Transverse colon (tissue), 3 donors: ENCODE results near the gene MTRF1L.

ENCODE experiments used
- POLR2A ChIP-seq: fragments of 450-650 bp; IDR thresholded peaks from one replicate; pipeline ENCODE4 v1.6.1; 2016; ENCODE audit warnings: antibody characterized with exemption, mild to moderate bottlenecking, moderate library complexity
- POLR2AphosphoS5 ChIP-seq, 3 donors: sonication (generic); formaldehyde crosslinking; IDR thresholded peaks; one replicate each; pipeline ENCODE4 v1.6.1; 2016; ENCODE audit warnings: antibody characterized with exemption in 3 of 3

DNA sequence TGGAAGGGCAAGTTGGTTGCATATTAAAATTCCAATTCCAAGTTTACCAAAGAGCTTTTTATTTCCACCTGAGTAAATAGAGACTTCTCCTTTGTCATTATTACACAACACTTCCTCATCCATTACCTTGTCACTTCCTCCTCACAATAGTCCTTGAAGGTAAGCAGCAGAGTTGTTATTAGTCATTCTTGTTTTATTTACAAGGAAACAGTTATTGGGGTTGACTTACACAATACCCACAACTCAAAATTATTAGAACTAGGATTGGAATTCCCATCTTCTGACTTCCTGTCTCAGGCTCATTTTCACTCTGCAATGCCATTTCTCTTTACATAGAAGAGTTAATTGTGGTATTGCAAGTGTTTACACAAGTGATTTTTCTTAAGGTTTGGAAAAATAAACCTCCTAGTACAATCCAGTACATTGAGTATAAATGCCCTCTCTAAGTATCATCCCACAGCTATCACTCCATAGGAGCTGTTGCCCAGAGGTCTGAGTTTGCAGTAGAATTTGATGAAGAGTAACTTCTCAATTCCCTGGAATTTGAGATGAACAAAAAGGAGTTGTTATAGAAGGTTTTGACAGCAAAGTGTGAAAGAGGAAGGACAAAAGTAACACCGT lies 28.9 kb upstream of the MTRF1L start:
- TF ChIP-seq POLR2AphosphoS5 (IDR thresholded peaks at IDR 0.05): no peak
- TF ChIP-seq POLR2A: no peak
